ENCODE data around the gene LRCOL1.

DNA sequence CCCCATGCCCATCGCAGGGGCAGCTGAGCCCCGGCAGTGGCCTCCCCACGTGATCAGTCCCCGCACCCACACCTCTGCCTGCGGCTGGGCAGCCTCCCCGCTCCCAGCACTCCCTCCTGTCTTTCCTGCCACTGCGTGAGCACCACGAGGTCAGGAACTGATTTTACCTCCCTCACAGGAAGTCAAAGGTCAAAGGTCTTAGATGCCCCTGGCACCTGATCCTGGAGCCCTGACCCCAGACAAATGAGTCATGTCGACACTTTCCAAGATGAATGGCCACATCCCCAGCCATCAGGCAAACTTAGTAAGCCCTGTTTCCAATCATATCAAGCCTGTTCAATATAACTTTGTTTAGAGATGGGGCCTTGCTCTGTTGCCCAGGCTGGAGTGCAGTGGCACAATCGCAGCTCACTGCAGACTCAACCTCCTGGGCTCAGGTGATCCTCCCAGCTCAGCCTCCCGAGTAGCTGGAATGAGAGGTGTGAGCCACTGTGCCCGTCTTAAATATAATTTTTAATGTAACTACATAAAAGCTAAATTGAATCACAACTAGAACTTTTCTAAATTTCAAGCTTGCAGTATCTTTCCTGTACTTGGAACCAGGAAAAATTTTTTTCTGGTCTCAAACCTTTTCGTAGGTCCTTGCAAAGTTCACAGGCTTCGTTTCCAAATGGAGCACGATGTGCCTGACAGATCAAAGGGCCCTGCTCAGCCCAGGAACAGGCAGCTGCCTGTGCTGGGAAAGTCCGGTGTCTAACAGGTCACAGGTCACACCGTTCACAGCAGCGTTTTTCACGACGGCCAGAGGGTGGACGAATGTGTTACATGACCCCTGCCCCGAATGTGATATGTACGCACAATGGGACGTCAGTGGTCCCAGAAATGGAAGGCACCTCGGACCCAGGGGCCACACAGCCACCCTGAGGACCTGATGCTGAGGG, 1.9 kb downstream of the LRCOL1 start:
- TF ChIP-seq, protein P1, sequence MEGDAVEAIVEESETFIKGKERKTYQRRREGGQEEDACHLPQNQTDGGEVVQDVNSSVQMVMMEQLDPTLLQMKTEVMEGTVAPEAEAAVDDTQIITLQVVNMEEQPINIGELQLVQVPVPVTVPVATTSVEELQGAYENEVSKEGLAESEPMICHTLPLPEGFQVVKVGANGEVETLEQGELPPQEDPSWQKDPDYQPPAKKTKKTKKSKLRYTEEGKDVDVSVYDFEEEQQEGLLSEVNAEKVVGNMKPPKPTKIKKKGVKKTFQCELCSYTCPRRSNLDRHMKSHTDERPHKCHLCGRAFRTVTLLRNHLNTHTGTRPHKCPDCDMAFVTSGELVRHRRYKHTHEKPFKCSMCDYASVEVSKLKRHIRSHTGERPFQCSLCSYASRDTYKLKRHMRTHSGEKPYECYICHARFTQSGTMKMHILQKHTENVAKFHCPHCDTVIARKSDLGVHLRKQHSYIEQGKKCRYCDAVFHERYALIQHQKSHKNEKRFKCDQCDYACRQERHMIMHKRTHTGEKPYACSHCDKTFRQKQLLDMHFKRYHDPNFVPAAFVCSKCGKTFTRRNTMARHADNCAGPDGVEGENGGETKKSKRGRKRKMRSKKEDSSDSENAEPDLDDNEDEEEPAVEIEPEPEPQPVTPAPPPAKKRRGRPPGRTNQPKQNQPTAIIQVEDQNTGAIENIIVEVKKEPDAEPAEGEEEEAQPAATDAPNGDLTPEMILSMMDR (conservative IDR thresholded peaks at IDR 0.05; ENCODE audit: low read depth in 2 of 2), result no peak
- TF ChIP-seq, protein P2, sequence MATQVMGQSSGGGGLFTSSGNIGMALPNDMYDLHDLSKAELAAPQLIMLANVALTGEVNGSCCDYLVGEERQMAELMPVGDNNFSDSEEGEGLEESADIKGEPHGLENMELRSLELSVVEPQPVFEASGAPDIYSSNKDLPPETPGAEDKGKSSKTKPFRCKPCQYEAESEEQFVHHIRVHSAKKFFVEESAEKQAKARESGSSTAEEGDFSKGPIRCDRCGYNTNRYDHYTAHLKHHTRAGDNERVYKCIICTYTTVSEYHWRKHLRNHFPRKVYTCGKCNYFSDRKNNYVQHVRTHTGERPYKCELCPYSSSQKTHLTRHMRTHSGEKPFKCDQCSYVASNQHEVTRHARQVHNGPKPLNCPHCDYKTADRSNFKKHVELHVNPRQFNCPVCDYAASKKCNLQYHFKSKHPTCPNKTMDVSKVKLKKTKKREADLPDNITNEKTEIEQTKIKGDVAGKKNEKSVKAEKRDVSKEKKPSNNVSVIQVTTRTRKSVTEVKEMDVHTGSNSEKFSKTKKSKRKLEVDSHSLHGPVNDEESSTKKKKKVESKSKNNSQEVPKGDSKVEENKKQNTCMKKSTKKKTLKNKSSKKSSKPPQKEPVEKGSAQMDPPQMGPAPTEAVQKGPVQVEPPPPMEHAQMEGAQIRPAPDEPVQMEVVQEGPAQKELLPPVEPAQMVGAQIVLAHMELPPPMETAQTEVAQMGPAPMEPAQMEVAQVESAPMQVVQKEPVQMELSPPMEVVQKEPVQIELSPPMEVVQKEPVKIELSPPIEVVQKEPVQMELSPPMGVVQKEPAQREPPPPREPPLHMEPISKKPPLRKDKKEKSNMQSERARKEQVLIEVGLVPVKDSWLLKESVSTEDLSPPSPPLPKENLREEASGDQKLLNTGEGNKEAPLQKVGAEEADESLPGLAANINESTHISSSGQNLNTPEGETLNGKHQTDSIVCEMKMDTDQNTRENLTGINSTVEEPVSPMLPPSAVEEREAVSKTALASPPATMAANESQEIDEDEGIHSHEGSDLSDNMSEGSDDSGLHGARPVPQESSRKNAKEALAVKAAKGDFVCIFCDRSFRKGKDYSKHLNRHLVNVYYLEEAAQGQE (IDR thresholded peaks at IDR 0.05; ENCODE audit: unreplicated experiment), result no peak
- TF ChIP-seq EZH2phosphoT487 (IDR thresholded peaks at IDR 0.05; ENCODE audit: unreplicated experiment), result no peak
- TF ChIP-seq POLR2AphosphoS5 (IDR thresholded peaks at IDR 0.05; ENCODE audit: low read depth), result no peak
- TF ChIP-seq NANOG (IDR thresholded peaks at IDR 0.05; ENCODE audit: borderline replicate concordance), result no peak
- TF ChIP-seq EZH2 (IDR thresholded peaks at IDR 0.05; ENCODE audit: low read depth, unreplicated experiment), result no peak
- no peak for TF ChIP-seq ETS1 (IDR thresholded peaks at IDR 0.05)
- no peak for TF ChIP-seq ZNF114 (CRISPR knock-in tag; IDR thresholded peaks at IDR 0.05)
- TF ChIP-seq CREB1 (CRISPR knock-in tag; IDR thresholded peaks at IDR 0.05; ENCODE audit: low read depth), result no peak
